PC-3 (cell line): ENCODE measurements around the gene ARHGAP5. TPM values are rescaled to one million over a fixed set of nuclear protein-coding genes. Genes with fewer than 3 reads are reported as not detected.

ENCODE experiments used
- ATAC-seq: fragments of 200-7000 bp; cut with Tn5 transposase; 2 replicates; pipeline ENCODE4 v1.9.1; 2020; ENCODE audit warnings: mild to moderate bottlenecking, moderate library complexity
- BruUV-seq: library from RNA; stranded (reverse); fragments of 400-500 nt; replicated peaks from 2 replicates; lab custom pipeline; 2021; lab: Mats Ljungman, UMichigan
- CTCF ChIA-PET: fragments of 300-600 bp; sonication (Branson Sonifier 250); formaldehyde crosslinking; loops from one replicate; lab custom pipeline; 2022; ENCODE audit warnings: antibody characterized with exemption; lab: Charles Lee
- POLR2A ChIA-PET: fragments of 300-600 bp; sonication (Branson Sonifier 250); formaldehyde crosslinking; loops from one replicate; lab custom pipeline; 2022; ENCODE audit warnings: antibody characterized with exemption; ENCODE audit not compliant: unreplicated experiment; lab: Charles Lee
- DNase-seq: peaks from one replicate; pipeline ENCODE4 v3.0.0-alpha.2; 2015
- H2AFZ ChIP-seq: fragments of 300-600 bp; sonication (generic); 2 replicates; pipeline ENCODE4 v1.6.0; 2016; ENCODE audit warnings: antibody characterized with exemption, low read length
- H3F3A ChIP-seq: fragments of 300-600 bp; sonication (generic); one replicate; pipeline ENCODE4 v1.6.0; 2017; ENCODE audit warnings: antibody characterized with exemption, low read length, control low read depth, mild to moderate bottlenecking; ENCODE audit not compliant: unreplicated experiment
- H3K27ac ChIP-seq: fragments of 300-600 bp; sonication (generic); 2 replicates; pipeline ENCODE4 v1.5.1; 2016; ENCODE audit warnings: mild to moderate bottlenecking, low read length
- H3K27me3 ChIP-seq: fragments of 300-600 bp; sonication (generic); 2 replicates; pipeline ENCODE4 v1.6.1; 2016; ENCODE audit warnings: low read length, mixed read lengths
- H3K36me3 ChIP-seq: fragments of 300-600 bp; sonication (generic); 2 replicates; pipeline ENCODE4 v1.6.1; 2016; ENCODE audit warnings: low read depth, mixed run types, low read length, mixed read lengths
- H3K4me1 ChIP-seq: fragments of 300-600 bp; sonication (generic); 2 replicates; pipeline ENCODE4 v1.5.1; 2016; ENCODE audit warnings: low read length; ENCODE audit not compliant: insufficient read depth
- H3K4me2 ChIP-seq: fragments of 300-600 bp; sonication (generic); 2 replicates; pipeline ENCODE4 v1.6.0; 2016; ENCODE audit warnings: low read length
- H3K4me3 ChIP-seq: fragments of 300-600 bp; sonication (generic); 2 replicates; pipeline ENCODE4 v1.5.1; 2016; ENCODE audit warnings: mild to moderate bottlenecking, low read length, mixed read lengths
- H3K79me2 ChIP-seq: fragments of 300-600 bp; sonication (generic); 2 replicates; pipeline ENCODE4 v1.6.1; 2017; ENCODE audit warnings: low read length, mixed read lengths
- H3K9ac ChIP-seq: fragments of 300-600 bp; sonication (generic); 2 replicates; pipeline ENCODE4 v1.6.0; 2016; ENCODE audit warnings: mild to moderate bottlenecking, low read length
- H3K9me2 ChIP-seq: fragments of 300-600 bp; sonication (generic); replicated peaks from 2 replicates; pipeline ENCODE4 v1.6.1; 2016; ENCODE audit warnings: mixed run types, low read length, mixed read lengths
- H3K9me3 ChIP-seq: fragments of 300-600 bp; sonication (generic); 2 replicates; pipeline ENCODE4 v1.6.1; 2016; ENCODE audit warnings: low read length, mixed read lengths
- H4K20me1 ChIP-seq: fragments of 300-600 bp; sonication (generic); 2 replicates; pipeline ENCODE4 v1.6.1; 2016; ENCODE audit warnings: low read length, mixed read lengths
- EZH2 ChIP-seq: fragments of 300-600 bp; sonication (generic); IDR thresholded peaks from one replicate; pipeline ENCODE4 v1.6.1; 2017; ENCODE audit warnings: antibody characterized with exemption, mild to moderate bottlenecking, low read length; ENCODE audit not compliant: unreplicated experiment
- EZH2phosphoT487 ChIP-seq: fragments of 300-600 bp; sonication (generic); IDR thresholded peaks from 2 replicates; pipeline ENCODE4 v1.6.1; 2018; ENCODE audit warnings: mild to moderate bottlenecking, antibody characterized with exemption, low read length, borderline replicate concordance
- intact Hi-C: fragments of 100-400 bp; cut with micrococcal nuclease; formaldehyde crosslinking; loops from 2 replicates; pipeline ENCODE4 v1.9.0; 2023
- total RNA-seq: library from RNA; depleted of rRNA; stranded (reverse); fragments of >200 nt; gene quantifications from 2 replicates; pipeline ENCODE4 v1.2.3, GENCODE V29; 2014
- TF ChIP-seq, protein P1 (sequence below): fragments of 300-600 bp; sonication (generic); conservative IDR thresholded peaks from 2 replicates; pipeline ENCODE4 v1.5.1; 2017; ENCODE audit warnings: antibody characterized with exemption, low read depth, mild to moderate bottlenecking, low read length

Gene ARHGAP5
- total RNA-seq, 1 experiment from 2014 or later, result 46.4 TPM

DNA sequence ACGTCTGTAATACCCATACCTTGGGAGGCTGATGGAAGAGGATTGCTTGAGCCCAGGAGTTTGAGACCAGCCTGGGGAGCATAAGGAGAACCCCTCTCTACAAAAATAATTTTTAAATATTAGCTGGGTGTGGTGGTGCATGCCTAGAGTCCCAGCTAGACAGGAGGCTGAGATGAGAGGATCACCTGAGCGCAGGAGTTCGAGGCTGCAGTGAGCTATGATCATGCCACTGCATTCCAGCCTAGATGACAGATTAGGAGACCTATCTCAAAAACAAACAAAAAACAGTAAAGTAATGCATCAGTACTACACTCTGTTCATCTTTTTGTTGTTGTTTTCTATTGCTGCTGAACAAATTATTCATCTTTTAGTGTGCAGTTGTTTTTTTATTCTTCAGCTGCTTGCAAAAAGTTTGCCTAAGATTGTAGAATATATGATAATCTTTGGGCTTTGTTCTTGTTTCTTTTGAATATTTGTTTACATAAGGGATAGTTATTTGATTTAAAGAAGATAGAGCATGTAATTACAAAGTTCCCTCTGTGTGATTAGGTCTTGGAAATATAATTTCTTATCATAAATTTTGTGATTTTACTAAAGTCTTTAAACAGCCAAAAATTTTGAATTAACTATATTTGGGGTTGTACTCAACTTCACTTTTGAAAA lies 8.2 kb downstream of the ARHGAP5 start:
- DNase-seq, result no peak
- H3K4me3 ChIP-seq, result no peak overlapping the region
- no peaks in the 10 kb centered on the region for H3K9me3 ChIP-seq
- ATAC-seq, result no peak
- H3K27ac ChIP-seq, result no peak overlapping the region
- peaks cover 57% of the 10 kb centered on the region for H4K20me1 ChIP-seq
- no peak overlapping the region for H2AFZ ChIP-seq
- peaks cover 3% of the 10 kb centered on the region for H3K36me3 ChIP-seq
- peaks cover 99% of the 10 kb centered on the region for H3K79me2 ChIP-seq
- TF ChIP-seq EZH2, result no peak
- no peak for TF ChIP-seq EZH2phosphoT487
- TF ChIP-seq, protein P1, sequence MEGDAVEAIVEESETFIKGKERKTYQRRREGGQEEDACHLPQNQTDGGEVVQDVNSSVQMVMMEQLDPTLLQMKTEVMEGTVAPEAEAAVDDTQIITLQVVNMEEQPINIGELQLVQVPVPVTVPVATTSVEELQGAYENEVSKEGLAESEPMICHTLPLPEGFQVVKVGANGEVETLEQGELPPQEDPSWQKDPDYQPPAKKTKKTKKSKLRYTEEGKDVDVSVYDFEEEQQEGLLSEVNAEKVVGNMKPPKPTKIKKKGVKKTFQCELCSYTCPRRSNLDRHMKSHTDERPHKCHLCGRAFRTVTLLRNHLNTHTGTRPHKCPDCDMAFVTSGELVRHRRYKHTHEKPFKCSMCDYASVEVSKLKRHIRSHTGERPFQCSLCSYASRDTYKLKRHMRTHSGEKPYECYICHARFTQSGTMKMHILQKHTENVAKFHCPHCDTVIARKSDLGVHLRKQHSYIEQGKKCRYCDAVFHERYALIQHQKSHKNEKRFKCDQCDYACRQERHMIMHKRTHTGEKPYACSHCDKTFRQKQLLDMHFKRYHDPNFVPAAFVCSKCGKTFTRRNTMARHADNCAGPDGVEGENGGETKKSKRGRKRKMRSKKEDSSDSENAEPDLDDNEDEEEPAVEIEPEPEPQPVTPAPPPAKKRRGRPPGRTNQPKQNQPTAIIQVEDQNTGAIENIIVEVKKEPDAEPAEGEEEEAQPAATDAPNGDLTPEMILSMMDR, result no peak
- intact Hi-C loops, result no loop called here
- no peaks in the 10 kb centered on the region for H3K27me3 ChIP-seq
- POLR2A ChIA-PET, result interaction anchor here (0.7 kb wide), 1 partner anchor 9 kb away, joined by 4 read pairs; no protein-coding TSS in a partner anchor
- no peaks in the 10 kb centered on the region for H3K9me2 ChIP-seq
- H3K4me2 ChIP-seq, result no peak overlapping the region
- H3F3A ChIP-seq, result no peaks in the 10 kb centered on the region
- no peak overlapping the region for H3K9ac ChIP-seq
- CTCF ChIA-PET, result interaction anchor here (0.5 kb wide), 1 partner anchor 9 kb away, joined by 7 read pairs; no protein-coding TSS in a partner anchor
- BruUV-seq, result no TSS peak
- peaks cover 39% of the 10 kb centered on the region for H3K4me1 ChIP-seq

DNA sequence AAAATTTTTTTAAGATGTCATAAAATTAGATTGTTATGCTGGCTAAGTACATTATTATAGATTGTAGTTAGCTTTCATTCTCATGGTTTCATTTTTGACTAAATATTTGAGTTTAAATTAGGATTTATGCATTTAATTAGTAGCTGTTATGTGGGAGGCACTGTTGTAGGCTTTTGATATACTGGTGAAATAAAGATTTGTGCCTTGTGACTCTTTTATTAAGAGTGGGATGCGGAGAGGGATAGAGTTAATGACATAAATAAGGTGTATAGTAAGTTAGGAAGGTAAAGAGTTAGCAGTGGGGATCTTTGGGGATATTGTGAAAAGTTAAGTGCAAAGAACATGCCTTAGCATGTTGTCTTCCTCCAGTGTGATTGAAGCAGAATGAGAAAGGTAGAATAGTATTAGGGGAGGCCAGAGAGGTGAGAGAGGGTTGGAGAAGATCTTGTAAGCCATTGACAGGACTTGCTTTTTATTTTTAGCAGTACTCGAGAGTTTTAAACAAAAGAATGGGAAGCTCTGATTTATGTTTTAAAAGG lies 8.8 kb downstream of the ARHGAP5 start:
- intact Hi-C loops, result no loop called here
- Histone ChIP-seq H3K79me2 (peaks cover 97% of the 10 kb centered on the region), H3K4me3 (no peak overlapping the region), H4K20me1 (peaks cover 51% of the 10 kb centered on the region), H3K4me2 (no peak overlapping the region), H3F3A (no peaks in the 10 kb centered on the region), H3K27ac (no peak overlapping the region), H3K4me1 (peaks cover 33% of the 10 kb centered on the region), H2AFZ (no peak overlapping the region), H3K36me3 (peaks cover 9% of the 10 kb centered on the region), H3K9me2 (no peaks in the 10 kb centered on the region), H3K9me3 (no peaks in the 10 kb centered on the region), H3K27me3 (no peaks in the 10 kb centered on the region), H3K9ac (no peak overlapping the region)
- TF ChIP-seq EZH2 (no peak), EZH2phosphoT487 (no peak)
- TF ChIP-seq, protein P1, result no peak
- CTCF ChIA-PET, result no interaction called here
- no peak for DNase-seq
- no TSS peak for BruUV-seq
- no peak for ATAC-seq
- POLR2A ChIA-PET, result interaction anchor here (0.7 kb wide), 1 partner anchor 10 kb away, joined by 4 read pairs; no protein-coding TSS in a partner anchor
